GM12892 (cell line): ENCODE data around the gene POLH.
A peak's percentile ranks its signal among the peaks of the same experiment; 100 is the strongest.
"Not testable (repeated sequence)": the region's sequence is repeated elsewhere in the genome, so short reads cannot be mapped to it uniquely, and the experiment has no call there.

ENCODE experiments used
- DNase-seq: peaks from one replicate; pipeline ENCODE4 v3.0.0; 2011; ENCODE audit not compliant: insufficient read length
- FAIRE-seq: peaks from 2 replicates; lab custom pipeline; 2011; peaks lifted over from hg19 to GRCh38; lab: Jason Lieb, UNC
- POLR2A ChIP-seq: IDR thresholded peaks from 2 replicates; pipeline ENCODE4 v1.6.1; 2011; ENCODE audit warnings: low read depth, low read length, control low read depth
- POLR2AphosphoS5 ChIP-seq: IDR thresholded peaks from 2 replicates; pipeline ENCODE4 v1.6.1; 2011; ENCODE audit warnings: low read depth, low read length, control low read depth
- TAF1 ChIP-seq: IDR thresholded peaks from 2 replicates; pipeline ENCODE4 v1.6.1; 2011; ENCODE audit warnings: low read depth, mild to moderate bottlenecking, control low read depth, low read length, borderline replicate concordance

POLH gene

DNA sequence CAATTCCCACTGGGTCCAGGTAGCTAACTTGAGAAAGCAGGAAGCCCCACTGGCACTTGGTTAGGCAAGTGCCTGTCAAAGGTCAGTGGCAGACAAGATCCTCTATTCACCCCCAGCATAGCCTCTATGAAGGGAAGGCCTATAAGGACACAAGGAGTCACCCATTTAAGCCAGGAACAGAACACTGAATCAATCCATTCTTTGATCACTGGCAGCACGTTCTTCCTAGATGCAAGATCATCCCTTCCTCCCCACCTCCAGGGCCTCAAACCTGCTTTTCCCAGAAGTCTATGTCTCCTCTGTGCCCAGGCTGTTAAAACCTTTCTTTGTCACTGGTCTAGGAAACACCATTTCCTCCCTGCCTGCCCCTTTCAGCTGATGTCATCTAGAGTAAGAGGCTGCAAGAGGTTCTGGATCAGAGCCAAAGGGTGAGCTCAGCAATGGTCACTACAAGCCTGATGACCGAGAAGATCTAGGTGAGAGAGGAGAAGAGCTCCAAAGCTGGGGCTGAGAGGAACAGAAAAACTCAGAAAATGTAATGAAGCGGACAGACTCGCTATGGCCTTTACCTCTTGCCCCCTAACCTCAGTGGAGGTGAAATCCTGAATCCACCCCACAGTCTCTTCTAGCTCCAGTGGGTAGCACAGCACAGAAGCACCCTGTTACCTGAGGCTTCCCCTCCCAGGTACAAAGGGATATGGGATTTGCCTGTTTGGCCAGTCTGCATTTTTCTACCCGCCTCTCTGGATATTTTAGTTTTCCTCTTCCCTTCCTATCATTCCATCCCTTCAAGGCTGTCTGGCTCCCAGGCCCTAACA lies 51.2 kb downstream of the POLH start:
- FAIRE-seq (no peak), DNase-seq (no peak)
- no peak for TF ChIP-seq POLR2AphosphoS5
- no peak for TF ChIP-seq TAF1
- no peak; the same call in 1 of the 2 replicates for TF ChIP-seq POLR2A

DNA sequence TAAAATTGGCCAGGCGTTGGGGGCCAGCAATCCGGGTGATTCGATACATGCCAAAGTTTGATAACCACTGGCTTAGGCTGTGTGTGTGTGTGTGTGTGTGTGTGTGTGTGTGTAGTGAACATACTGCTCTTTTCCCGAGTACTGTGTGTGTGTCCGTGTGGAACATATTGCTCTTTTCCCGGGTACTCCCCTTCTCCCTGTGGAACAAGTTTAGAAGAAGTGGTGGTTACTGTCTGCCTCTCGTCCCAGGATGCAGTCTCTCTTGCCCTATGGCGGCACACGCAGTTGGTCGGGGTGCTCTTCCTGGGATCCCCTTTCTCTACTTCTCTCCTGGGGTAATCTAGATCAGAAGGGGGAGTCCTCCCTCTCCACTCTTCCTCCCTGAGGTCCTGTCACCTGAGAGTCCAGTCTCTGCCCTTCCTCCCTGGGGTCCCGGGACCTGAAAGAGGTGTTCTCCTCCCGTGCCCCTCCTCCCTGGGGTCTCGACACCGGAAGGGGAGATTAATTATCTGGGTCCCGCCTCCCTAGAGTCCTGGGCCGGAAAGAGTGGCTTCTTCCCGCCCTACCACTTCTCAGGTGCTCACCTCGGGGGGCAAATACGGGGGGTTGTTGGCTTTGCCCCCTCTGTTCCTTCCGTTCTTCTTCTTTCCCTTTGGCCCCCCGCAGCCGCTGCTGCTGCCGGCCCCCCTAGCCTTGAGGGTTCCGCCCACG lies 52.6 kb downstream of the POLH start:
- FAIRE-seq (no peak), DNase-seq (peak; percentile 53)
- TF ChIP-seq POLR2A (0 out of 2 replicates have a peak, but pooled peaks have one; percentile 4), TAF1 (no peak)

DNA sequence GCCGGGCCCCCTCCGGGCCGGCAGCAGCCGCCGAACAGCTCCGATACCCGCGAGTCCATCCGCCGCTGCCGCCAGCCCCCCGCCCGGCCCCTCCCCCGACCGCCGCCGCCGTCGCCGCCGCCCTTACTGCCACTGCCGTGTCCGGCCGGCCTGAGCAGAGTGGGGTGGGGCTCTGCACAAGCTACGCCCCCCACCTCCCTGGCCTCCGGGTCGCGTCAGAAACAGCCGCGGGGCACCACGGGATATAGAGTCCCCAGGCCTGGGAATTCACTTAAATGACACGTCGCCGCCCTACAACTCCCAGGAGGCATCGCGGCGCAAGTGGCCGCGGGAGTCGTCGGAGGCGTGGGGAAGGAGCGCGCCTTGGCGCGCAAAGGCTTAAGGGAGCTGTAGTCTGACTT lies 53.1 kb downstream of the POLH start, which contains the start of gene GTPBP2:
Gene GTPBP2, minus strand, starts transcription at position 161 of the 401 bp plus-strand sequence. Its CDS starts 102 bp downstream, at position 59.
- FAIRE-seq (peak; percentile 92), DNase-seq (peak; percentile 91)
- no peak for TF ChIP-seq TAF1
- no peak; the same call in 1 of the 2 replicates for TF ChIP-seq POLR2A
- TF ChIP-seq POLR2AphosphoS5, result no peak

DNA sequence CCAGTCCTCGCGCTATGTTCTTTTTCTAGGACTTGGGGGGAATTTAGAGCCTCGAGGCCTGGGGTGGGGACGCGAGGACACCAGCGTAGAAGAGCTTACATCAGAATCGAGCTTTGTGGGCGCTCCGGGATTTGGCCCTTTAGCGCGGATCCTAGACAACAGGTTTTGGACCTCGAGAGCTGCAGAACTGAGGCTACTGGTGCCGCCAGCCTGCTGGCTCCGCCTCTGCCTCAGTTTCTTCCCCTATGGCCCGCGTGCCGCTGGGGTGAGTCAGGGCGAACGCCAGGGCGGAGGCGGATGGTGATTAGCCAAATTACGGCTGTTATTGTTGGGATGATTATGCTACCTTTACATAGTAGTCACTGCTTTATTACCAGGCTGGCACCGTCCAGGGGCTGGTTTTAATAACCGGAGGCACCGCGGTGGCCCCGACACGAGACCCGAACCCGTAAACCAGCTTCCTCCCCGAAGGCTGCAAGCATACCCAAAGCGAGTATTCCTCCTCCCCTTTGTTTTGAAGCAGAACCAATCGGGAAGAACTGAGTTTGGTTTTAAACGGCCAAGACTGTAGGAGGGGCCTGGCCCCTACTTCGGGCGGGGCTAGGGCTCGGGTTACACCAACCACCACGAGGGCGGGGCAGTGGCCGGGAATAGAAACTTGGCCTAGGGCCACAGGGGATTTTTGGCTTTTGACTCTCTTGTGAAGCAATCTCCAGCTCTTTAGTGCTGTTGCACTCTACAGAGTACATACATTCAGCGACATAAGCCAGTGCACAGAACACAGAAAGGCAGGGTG lies 53.7 kb downstream of the POLH start:
- FAIRE-seq, result peak; percentile 94
- TF ChIP-seq POLR2A, result peak; percentile 87
- TF ChIP-seq POLR2AphosphoS5, result peak; percentile 76
- no peak for TF ChIP-seq TAF1
- peak; percentile 96 for DNase-seq

DNA sequence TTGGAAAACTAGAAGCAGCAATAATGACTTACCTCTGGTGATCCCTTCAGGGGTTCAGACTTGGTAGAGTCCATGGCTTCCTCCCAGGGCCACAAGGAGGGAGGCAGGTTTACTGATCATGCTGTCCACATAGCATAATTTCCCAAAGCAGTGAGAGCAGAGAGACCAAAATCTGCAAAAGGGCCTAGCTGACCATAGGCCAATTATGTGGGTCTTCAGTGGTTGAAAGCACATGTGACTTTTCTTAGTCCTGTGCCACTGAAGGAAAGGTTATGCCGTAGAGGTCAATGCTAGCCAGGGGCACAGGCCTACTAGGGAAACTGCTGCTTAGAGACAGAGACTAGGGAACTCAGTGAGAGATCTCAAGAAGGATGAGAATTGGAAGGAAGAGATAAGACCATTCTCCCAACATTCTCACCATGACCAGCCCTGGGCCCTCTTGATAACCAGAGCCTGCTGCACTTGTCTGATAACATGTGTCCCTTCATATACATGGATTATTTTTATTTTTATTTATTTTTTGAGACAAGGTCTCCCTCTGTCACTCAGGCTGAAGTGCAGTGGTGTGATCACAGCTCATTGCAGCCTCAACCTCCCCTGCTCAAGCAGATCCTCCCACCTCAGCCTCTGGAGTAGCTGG lies 55.1 kb downstream of the POLH start:
- FAIRE-seq (no peak), DNase-seq (no peak)
- TF ChIP-seq POLR2AphosphoS5, result no peak

DNA sequence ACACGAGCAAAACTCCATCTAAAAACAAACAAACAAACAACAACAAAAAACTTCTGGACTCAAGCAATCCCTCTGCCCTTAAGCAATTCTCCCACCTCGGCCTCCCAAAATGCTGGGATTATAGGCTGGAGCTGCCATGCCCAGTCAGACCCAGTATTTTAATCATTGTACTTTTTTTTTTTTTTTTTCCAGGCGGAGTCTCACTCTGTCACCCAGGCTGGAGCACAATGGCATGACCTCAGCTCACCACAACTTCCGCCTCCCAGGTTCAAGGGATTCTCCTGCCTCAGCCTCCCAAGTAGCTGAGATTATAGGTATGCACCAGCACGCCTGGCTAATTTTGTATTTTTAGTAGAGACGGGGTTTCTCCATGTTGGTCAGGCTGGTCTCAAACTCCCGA lies 57.0 kb downstream of the POLH start:
- DNase-seq, FAIRE-seq: not testable (repeated sequence)

DNA sequence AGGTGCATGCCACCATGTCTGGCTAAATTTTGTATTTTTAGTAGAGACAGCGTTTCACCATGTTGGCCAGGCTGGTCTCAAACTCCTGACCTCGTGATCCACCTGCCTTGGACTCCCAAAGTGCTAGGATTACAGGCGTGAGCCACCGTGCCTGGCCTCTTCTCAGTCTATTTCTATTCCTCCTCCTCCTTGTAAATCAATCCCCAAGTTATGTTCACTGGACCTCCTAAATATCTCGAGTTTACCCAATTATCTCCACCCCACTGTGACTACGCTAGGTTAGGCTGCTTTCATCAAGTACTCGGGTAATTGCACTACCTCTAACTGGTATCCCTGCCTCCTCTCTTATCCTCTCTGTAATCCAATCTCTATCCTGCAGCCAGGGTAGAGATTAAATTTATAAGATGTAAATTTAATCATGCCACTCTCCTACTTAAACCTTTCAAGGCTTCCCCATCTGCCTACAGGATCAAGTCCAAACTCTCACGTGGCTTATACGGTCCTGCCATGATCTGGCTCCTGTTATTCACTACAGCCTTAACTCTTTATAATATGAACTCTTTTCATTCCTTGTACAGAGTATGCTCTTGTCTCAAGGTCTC lies 58.8 kb downstream of the POLH start:
- no peak for FAIRE-seq
- no peak for DNase-seq
- no peak for TF ChIP-seq TAF1
- no peak for TF ChIP-seq POLR2A
- no peak for TF ChIP-seq POLR2AphosphoS5

DNA sequence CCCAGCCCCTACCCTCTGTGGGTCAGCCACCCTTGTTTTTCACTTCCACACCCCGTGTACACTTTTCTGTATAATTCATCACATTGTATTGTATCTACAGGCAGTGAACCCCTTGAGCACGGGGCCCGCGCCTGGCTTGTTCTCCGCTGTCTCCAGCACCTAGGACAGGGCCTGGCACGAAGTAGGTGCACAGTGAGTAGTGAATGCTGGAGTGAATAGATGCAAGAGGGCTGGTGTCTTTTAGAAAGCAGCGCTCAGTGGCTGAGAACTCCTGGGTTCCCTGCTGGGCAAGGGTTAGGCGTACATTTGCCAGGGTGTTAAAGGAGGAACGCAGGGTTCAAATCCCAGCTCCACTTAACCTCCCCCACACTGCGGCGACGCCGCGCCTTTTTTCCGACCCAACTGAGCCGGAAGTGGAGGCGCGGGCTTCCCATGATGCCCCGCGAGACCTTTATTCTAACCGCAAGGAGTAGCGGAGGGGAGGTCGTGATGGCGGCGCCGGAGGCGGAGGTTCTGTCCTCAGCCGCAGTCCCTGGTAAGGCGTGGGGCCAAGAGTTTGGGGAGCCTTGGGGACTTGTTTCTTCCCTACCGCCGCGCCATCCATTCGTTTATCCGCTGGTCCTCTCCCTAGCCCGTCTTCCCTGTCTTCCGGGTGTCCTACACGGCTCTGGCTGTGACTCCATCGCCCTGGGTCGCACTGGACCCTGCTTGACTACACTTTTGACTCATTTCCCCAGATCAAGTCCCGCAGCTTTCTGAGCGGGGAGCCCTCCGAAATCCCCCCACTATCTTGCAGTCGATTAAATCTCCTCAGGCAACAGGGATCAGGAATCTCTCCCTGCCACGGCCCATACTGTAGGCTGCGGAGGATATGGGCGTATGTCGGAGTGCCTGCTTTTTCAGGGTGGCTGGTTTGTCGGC lies 59.7 kb downstream of the POLH start, which contains the start of gene MAD2L1BP:
Gene MAD2L1BP, plus strand, starts transcription at position 454 of the 921 bp plus-strand sequence. Its CDS starts 36 bp downstream, at position 490.
- FAIRE-seq (peak; percentile 83), DNase-seq (peak; percentile 80)
- peak; percentile 87 for TF ChIP-seq POLR2AphosphoS5
- peak; percentile 86 for TF ChIP-seq TAF1
- peak; percentile 96 for TF ChIP-seq POLR2A

DNA sequence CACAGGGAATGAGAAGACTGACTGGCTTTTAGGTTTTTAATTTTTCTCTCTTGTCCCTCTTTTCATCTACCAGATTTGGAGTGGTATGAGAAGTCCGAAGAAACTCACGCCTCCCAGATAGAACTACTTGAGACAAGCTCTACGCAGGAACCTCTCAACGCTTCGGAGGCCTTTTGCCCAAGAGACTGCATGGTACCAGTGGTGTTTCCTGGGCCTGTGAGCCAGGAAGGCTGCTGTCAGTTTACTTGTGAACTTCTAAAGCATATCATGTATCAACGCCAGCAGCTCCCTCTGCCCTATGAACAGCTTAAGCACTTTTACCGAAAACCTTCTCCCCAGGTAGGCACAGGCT lies 60.3 kb downstream of the POLH start:
- TF ChIP-seq TAF1 (no peak), POLR2AphosphoS5 (no peak), POLR2A (no peak)
- FAIRE-seq (peak; percentile 72), DNase-seq (no peak)
